Measurements from ENCODE around the gene GARNL3. TPM values are rescaled to one million over a fixed set of nuclear protein-coding genes. Genes with fewer than 3 reads are reported as not detected.

Gene GARNL3
- total and polyA plus RNA-seq, 2 experiments from 2014 or later: 9.5 to 10.5 TPM

GRCh38 chr9:127349483-127350113 is 85.0 kb downstream of the GARNL3 start:
- no peak overlapping the region for H3K4me2 ChIP-seq
- TF ChIP-seq EZH2phosphoT487 (IDR thresholded peaks at IDR 0.05; ENCODE audit: low read depth, severe bottlenecking, unreplicated experiment) (no peak), EZH2 (IDR thresholded peaks at IDR 0.05; ENCODE audit: borderline replicate concordance) (no peak), CTCF (IDR thresholded peaks at IDR 0.05; ENCODE audit: poor library complexity) (no peak)
- H3K36me3 ChIP-seq (replicated peaks; ENCODE audit: insufficient read depth, low read depth): no peaks in the 10 kb centered on the region
- H3K9me3 ChIP-seq (ENCODE audit: low read depth): no peaks in the 10 kb centered on the region
- no peak overlapping the region for H2AFZ ChIP-seq
- no peaks in the 10 kb centered on the region for H3K4me1 ChIP-seq (ENCODE audit: insufficient read depth)
- no peak for DNase-seq (ENCODE audit: low spot score)
- H3K27ac ChIP-seq: no peak overlapping the region
- H3K27me3 ChIP-seq: no peaks in the 10 kb centered on the region
- 95% methylated on average over 12 of the region's 12 CpGs for WGBS (ENCODE audit: low lambda C conversion rate, missing lambda C conversion rate)
- H3K79me2 ChIP-seq: no peaks in the 10 kb centered on the region
- no peaks in the 10 kb centered on the region for H3K9me2 ChIP-seq (replicated peaks; ENCODE audit: insufficient read depth)
- no peaks in the 10 kb centered on the region for H4K20me1 ChIP-seq (ENCODE audit: insufficient read depth, poor library complexity, severe bottlenecking)
- no peak overlapping the region for H3K4me3 ChIP-seq

GRCh38 chr9:127351182-127352166 is 86.9 kb downstream of the GARNL3 start:
- no peaks in the 10 kb centered on the region for H3K36me3 ChIP-seq (replicated peaks; ENCODE audit: insufficient read depth, low read depth)
- H3K9me3 ChIP-seq (ENCODE audit: low read depth): no peaks in the 10 kb centered on the region
- no peak overlapping the region for H2AFZ ChIP-seq
- H4K20me1 ChIP-seq (ENCODE audit: insufficient read depth, poor library complexity, severe bottlenecking): no peaks in the 10 kb centered on the region
- 82% methylated on average over 4 of the region's 4 CpGs for WGBS (ENCODE audit: low lambda C conversion rate, missing lambda C conversion rate)
- H3K9me2 ChIP-seq (replicated peaks; ENCODE audit: insufficient read depth): no peaks in the 10 kb centered on the region
- no peaks in the 10 kb centered on the region for H3K79me2 ChIP-seq
- no peak for DNase-seq (ENCODE audit: low spot score)
- H3K4me3 ChIP-seq: no peak overlapping the region
- no peaks in the 10 kb centered on the region for H3K27me3 ChIP-seq
- H3K4me2 ChIP-seq: no peak overlapping the region
- TF ChIP-seq EZH2 (IDR thresholded peaks at IDR 0.05; ENCODE audit: borderline replicate concordance) (no peak), CTCF (IDR thresholded peaks at IDR 0.05; ENCODE audit: poor library complexity) (no peak), EZH2phosphoT487 (IDR thresholded peaks at IDR 0.05; ENCODE audit: low read depth, severe bottlenecking, unreplicated experiment) (no peak)
- H3K27ac ChIP-seq: no peak overlapping the region
- H3K4me1 ChIP-seq (ENCODE audit: insufficient read depth): no peaks in the 10 kb centered on the region

- DNase-seq (ENCODE audit: low spot score): no peak
- TF ChIP-seq EZH2 (IDR thresholded peaks at IDR 0.05; ENCODE audit: borderline replicate concordance) (no peak), EZH2phosphoT487 (IDR thresholded peaks at IDR 0.05; ENCODE audit: low read depth, severe bottlenecking, unreplicated experiment) (no peak), CTCF (IDR thresholded peaks at IDR 0.05; ENCODE audit: poor library complexity) (no peak)
- no peaks in the 10 kb centered on the region for H3K79me2 ChIP-seq
- 69% methylated on average over 5 of the region's 5 CpGs for WGBS (ENCODE audit: low lambda C conversion rate, missing lambda C conversion rate)
- no peaks in the 10 kb centered on the region for H3K4me1 ChIP-seq (ENCODE audit: insufficient read depth)
- no peaks in the 10 kb centered on the region for H3K9me3 ChIP-seq (ENCODE audit: low read depth)
- no peak overlapping the region for H3K4me3 ChIP-seq
- H3K27ac ChIP-seq: no peak overlapping the region
- no peaks in the 10 kb centered on the region for H3K27me3 ChIP-seq
- no peak overlapping the region for H3K4me2 ChIP-seq
- H3K36me3 ChIP-seq (replicated peaks; ENCODE audit: insufficient read depth, low read depth): no peaks in the 10 kb centered on the region
- no peaks in the 10 kb centered on the region for H4K20me1 ChIP-seq (ENCODE audit: insufficient read depth, poor library complexity, severe bottlenecking)
- no peak overlapping the region for H2AFZ ChIP-seq
- H3K9me2 ChIP-seq (replicated peaks; ENCODE audit: insufficient read depth): no peaks in the 10 kb centered on the region
Observed at GRCh38 chr9:127353882-127354281, 89.3 kb downstream of the GARNL3 start.

All from hepatocyte (in vitro differentiated cells).